Inflammatory macrophage (primary cell): ENCODE measurements around the gene RSPH1.

Experiments used
- DNase-seq, 2 donors: peaks; one replicate each; pipeline ENCODE4 v3.0.0-alpha.2; 2020 to 2022

Gene RSPH1

GRCh38 chr21:42461881-42462877 is 33.8 kb downstream of the RSPH1 start:
- peak; percentile 14 to 60 for DNase-seq

DNA sequence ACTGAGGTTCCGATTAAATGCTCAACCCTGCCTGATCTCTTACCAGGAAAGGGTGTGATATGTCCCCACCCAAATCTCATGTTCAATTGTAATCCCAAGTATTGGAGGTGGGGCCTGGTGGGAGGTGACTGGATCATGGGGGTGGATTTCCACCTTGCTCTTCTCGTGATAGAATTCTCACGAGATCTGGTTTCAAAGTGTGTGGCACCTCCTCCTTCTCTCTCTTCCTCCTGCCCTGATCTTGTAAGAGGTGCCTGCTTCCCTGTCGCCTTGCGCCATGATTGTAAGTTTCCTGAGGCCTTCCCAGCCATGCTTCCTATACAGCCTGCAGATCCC is 34.9 kb downstream of the RSPH1 start:
- DNase-seq, result no peak

GRCh38 chr21:42460391-42461184 is 35.4 kb downstream of the RSPH1 start:
- DNase-seq, result peak in 1 of 2 donors; percentile 11

DNA sequence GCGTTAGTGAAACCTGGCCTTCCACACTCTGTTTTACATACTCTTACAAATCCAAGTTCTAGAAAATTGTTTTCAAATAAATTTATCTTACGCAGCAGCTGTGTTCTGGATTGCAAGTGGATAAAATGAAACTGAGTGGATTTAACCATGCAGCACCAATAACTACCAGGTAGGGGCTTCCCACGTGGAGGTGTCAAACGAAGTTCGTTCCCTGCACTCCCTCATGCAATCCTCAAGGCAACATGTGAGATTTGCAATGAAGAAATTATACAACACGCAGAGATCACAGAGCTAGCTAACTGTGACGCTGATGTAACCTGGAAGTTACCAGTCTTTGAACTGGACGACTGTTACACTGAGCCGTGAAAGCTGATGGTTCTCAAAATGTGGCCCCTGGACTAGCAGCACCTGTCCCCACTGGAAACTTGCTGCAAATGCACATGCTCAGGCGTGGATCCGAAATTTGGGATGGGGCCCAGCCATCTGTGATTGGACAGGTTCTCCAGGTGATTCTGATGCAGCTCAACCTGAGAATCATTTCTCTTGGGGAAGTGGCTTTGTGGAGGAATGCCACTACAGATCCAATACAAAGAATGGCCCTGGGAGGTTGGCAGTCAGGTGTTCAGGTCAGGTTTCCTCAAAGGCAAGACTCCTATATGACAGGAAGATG is 36.3 kb downstream of the RSPH1 start:
- no peak for DNase-seq

DNA sequence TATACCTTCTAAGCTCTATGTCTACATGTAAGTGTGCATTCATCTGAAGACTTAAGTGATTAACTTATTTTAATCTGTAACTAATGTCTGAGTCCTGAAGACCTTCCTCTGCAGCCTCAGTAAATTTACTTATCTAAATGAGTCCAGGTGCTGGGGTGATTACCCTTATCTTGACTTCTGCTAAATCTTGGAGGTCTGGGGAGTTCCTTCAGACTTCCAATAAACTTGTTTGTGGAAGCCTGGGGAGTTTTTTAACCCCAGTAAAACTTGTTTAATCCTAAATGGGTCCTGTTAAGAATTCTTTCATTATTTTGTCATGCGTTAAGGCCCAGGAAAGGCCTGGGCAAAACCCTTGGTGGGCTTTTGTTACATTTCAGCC is 37.0 kb downstream of the RSPH1 start:
- DNase-seq, result no peak

DNA sequence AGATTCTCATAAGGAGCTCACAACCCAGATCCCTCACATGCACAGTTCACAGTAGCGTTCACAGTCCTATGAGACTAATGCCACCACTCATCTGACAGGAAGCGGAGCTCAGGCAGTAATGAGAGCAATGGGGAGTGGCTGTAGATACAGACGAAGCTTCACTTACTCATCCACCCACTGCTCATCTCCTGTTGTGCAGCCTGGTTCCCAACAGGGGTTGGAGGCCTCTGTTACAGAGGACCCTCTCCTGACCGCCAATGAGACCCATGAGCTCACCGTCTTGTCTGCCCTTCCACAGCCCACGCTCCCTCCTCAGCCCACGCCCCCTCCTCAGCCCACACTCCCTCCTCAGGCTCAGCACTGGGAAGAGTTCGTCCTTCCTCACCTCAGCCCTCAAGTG is 39.6 kb downstream of the RSPH1 start:
- DNase-seq, result peak; percentile 72 to 85

GRCh38 chr21:42455754-42456440 is 40.1 kb downstream of the RSPH1 start:
- DNase-seq, result no peak

DNA sequence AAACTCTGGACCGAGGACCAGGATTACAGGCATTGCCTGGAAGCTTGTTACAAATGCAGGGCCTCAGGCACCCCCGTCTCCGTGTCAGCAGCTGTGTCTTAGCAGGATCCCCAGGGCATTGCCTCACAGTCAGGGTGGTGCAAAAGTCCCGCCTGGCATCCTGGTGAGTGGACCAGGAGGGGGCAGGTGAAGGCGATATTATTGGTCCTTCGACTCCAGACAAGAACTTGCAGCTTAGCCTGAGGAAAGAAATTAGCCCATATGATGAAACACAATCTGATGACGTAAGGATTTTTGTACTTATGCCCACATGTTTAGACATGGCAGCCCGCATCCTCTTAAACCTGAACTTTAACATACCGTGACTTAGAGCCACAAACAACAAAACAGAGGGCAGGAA is 40.8 kb downstream of the RSPH1 start:
- DNase-seq, result peak; percentile 14 to 40

DNA sequence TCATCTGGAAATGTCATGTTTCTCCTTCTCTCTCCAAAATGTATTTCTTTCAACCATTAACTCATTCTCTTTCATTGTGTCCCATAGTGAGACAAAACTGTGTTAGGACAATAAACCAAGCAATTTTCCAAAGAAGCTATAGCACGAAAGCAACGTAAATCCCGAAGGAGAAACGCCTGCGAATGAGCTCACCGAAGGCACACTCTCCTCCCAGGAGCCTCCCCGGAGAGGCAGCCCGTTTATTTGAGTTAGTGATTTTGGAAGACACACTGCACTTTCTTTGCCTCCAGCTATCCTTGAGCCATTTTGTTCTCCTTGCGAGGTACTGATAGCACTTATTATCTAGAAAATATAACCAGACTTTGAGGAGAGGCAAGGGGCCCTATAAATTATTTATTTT is 41.2 kb downstream of the RSPH1 start:
- no peak for DNase-seq

- no peak for DNase-seq
Observed at GRCh38 chr21:42453986-42454570, 41.9 kb downstream of the RSPH1 start.

DNA sequence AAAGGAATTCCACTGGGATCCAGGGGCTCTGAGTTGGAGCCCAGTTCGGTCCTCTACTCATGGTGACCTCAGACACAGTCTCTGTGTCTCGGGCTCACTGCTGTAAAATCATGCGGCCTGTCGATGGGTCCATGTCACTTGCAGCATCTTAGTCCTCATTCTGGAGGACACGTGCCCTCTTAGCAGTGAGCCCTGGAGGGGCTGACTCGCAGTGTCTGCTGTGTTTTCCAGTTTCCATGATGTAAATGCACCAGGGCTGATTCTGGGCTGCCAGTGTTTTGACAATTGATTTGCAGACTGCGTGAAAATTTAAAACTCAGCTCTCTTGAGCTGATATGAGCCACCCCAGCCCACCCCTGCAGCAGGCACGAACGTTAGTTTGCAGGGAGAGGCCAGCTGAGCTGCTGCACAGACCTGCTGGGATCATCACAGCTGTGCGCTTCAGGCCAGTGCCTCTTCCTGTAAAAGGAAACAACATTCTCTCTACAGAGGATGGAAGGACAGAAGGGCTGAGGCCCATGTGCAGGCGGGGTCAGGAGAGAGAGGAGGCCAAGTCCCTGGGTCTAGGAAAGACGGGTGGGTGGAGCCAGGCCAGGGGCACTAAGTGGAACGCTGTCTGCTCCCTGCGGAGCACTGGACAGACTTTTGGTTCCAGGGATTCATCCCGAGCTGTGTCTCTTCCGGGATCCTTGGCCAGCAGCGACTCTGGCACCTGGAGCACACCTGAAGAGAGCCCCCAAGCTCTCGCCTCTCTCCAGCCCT is 42.6 kb downstream of the RSPH1 start:
- no peak for DNase-seq

GRCh38 chr21:42452401-42453223 is 43.4 kb downstream of the RSPH1 start:
- no peak for DNase-seq

DNA sequence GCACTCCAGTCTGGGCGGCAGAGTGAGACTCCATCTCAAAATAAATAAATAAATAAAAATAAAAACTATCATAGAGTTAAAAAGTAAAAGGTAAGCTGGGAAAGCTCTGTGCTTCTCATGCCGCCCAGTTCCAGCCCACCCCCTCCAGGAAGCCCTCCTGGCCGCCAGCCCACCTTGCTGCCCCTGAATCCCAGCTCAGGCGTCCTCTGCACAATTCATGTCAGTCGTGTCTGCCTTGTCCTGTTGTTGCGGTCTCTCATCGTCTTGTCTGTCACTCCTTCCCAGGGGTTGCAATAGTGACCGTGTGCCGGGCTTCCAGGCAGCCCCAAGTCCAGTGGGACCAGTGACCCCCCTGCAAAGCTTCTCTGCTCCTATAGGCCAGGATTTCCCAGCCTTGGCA is 44.1 kb downstream of the RSPH1 start:
- DNase-seq, result no peak

GRCh38 chr21:42448686-42449085 is 47.3 kb downstream of the RSPH1 start:
- no peak for DNase-seq

DNA sequence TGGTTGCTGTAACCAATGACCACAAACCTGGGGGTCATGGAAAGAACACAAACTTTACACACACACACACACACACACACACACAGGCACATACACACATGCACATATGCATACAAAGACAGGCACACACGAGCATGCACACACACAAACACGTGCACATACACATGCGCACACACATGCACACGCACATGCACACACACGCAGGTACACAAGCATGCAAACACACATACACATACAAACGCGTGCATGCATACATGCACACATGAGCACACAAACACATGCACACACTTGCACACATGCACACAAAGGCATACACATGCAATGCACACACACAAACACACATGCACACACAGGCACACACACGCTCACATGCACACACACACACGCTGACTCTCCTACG is 48.3 kb downstream of the RSPH1 start:
- no peak for DNase-seq

DNA sequence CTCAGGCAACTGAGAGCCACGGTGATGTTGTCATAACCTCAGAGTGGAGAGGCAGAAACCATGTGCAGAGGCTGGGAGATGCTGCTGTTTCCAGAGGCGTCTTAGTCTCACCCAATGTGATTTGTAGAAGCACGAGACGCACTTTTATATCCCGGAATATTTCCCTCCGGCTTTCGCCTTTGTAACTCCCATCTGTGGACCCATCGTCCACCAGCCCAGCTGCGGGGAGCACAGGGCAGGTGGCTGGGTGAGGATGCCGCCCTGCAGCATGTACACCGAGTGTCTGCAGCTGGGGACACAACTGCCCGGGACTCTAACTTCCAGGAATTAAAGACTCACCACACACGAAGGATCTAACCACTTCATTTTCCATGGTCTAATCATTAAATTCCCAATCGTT is 48.8 kb downstream of the RSPH1 start:
- DNase-seq, result no peak

- no peak for DNase-seq
Observed at GRCh38 chr21:42446531-42446930, 49.5 kb downstream of the RSPH1 start.

- DNase-seq, result no peak
Observed at GRCh38 chr21:42445311-42445710, 50.7 kb downstream of the RSPH1 start.

DNA sequence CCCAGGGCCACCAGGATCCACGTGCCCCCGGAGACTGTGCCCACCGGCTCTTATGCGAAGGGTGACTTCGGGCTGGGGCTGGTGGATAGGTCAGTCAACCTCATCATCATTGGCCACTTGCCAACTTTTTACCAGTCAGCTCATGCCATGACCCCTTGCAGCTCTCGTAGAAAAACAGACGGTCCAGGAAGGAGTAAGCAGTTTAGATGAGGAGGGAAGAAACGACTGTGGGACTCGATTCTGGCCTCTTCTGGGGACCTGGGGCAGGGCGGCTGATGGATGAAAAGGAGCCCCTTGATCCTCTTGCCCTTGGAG is 51.3 kb downstream of the RSPH1 start:
- DNase-seq, result no peak

DNA sequence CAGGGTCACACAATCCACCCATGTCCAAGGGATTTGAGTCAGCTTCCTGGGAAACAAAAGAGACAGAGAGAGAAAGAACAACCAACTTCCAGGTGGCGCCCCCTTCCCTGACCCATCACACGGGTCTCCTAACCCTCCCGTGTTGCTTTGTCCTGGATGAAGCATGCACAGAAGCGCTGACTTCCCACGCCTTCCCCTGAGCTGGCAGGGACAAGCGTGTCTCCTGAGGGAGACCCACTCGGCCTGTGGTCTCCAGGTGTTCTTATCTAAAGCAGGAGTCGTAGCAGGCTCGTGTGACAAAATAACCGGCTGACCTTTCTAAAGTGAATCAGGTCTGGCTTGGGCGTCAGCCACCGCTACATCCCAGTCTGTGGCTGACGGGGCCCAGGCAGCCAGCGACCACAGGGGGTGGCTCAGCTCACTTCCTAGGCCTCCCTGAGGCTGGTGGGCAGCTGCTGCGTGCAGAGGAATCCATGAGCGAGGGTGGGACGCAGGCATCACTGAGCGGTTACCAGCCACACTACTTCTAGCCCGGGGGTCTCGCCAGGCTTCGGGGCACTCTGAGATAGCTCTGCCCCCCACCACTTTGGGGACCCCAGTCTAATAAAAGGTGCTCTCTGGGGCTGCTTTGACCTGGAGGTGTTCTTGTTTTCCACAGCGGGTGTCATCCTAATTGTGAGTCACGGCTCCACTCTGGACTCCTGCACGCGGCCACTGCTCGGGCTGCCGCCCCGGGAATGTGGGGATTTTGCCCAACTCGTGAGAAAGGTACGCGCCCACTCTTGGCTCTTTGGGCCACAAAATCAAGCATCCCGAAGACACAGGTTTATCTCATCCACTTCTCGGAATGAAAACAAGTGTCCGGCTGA is 51.9 kb downstream of the RSPH1 start:
- no peak for DNase-seq
